Measurements from ENCODE around the gene MOG. TPM values are rescaled to one million over a fixed set of nuclear protein-coding genes. Genes with fewer than 3 reads are reported as not detected.

The MOG gene
- total RNA-seq, 4 donors from 2014 or later = not detected

DNA sequence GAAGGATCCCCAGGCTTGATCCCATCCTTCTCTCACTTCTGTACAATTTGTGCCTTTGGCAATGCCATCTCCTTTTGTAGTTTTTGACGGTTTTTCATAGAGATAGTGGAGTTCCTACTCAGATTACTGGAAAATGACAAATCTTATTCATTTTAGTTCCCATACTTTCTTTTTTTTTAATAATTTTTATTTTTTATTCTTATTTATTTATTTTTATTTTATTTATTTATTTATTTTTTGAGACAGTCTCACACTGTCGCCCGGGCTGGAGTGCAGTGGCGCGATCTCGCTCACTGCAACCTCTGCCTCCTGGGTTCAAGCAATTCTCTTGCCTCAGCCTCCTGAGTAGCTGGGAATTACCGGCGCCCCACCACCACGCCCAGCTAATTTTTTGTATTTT, 19.6 kb upstream of the MOG start:
- TF ChIP-seq, protein P1, sequence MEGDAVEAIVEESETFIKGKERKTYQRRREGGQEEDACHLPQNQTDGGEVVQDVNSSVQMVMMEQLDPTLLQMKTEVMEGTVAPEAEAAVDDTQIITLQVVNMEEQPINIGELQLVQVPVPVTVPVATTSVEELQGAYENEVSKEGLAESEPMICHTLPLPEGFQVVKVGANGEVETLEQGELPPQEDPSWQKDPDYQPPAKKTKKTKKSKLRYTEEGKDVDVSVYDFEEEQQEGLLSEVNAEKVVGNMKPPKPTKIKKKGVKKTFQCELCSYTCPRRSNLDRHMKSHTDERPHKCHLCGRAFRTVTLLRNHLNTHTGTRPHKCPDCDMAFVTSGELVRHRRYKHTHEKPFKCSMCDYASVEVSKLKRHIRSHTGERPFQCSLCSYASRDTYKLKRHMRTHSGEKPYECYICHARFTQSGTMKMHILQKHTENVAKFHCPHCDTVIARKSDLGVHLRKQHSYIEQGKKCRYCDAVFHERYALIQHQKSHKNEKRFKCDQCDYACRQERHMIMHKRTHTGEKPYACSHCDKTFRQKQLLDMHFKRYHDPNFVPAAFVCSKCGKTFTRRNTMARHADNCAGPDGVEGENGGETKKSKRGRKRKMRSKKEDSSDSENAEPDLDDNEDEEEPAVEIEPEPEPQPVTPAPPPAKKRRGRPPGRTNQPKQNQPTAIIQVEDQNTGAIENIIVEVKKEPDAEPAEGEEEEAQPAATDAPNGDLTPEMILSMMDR (IDR thresholded peaks at IDR 0.05) = no peak
- DNase-seq (ENCODE audit: low spot score) = no peak
- ATAC-seq (ENCODE audit: low FRiP score) = no peak

DNA sequence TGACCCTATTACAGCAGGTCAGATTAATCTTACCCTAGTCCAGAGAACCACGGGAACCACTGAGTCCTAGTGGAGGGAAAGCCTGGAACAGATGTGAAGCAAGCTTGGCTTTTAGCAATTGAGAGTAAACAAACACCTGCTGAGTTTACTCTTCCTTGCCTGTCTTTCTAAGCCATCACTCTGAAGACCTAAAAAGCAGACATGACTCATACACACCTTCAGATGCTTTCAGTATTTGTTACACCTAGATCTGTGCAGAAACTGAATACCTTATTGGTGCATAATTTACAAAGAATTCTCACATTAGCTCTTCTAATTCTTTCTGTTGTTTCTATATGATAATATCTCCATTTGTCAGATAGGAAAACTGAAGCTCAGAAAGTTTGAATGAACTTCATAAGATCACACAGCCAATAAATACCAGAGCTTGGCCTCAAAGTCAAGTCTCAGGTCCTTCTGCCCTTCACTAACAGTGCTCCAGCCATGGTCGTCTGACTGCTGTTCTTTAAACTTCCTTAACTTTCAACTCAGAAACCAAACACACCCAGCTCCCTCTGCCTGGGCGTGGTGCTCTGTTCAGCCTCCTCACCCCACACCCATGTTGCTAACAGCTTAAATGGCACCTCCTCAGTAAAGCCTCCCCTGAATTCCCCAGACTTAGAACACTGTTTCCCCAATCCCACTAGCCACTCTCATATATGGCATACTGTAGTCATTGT, 15.3 kb upstream of the MOG start:
- TF ChIP-seq, protein P1 (IDR thresholded peaks at IDR 0.05) = no peak
- DNase-seq (ENCODE audit: low spot score) (no peak), ATAC-seq (ENCODE audit: low FRiP score) (no peak)

DNA sequence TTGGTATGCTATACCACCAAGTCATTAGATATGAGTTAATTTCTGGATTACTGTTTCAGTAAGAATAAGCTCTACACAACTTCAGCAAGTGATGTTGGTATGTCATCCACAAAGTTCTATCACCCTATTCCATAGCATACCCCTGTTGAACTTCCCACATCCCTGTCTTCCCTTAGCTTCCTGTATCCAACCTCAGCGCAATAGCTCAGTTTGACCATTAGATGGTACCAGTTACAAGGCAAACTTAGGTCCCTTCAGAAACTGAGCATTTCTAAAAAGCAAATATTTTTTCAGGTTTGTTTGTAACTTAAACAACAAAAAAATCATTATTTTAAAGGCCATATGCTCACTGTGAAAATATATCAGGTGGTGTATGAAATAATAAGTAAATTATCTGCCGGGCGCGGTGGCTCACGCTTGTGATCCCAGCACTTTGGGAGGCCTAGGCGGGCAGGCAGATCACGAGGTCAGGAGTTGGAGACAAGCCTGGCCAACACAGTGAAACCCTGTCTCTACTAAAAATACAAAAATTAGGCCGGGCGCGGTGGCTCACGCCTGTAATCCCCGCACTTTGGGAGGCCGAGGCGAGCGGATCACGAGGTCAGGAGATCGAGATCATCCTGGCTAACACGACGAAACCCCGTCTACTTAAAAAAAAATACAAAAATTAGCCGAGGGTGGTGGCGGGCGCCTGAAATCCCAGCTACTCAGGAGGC, 8.8 kb upstream of the MOG start:
- ATAC-seq (ENCODE audit: low FRiP score) (no peak), DNase-seq (ENCODE audit: low spot score) (no peak)
- TF ChIP-seq, protein P1 (IDR thresholded peaks at IDR 0.05) = no peak

DNA sequence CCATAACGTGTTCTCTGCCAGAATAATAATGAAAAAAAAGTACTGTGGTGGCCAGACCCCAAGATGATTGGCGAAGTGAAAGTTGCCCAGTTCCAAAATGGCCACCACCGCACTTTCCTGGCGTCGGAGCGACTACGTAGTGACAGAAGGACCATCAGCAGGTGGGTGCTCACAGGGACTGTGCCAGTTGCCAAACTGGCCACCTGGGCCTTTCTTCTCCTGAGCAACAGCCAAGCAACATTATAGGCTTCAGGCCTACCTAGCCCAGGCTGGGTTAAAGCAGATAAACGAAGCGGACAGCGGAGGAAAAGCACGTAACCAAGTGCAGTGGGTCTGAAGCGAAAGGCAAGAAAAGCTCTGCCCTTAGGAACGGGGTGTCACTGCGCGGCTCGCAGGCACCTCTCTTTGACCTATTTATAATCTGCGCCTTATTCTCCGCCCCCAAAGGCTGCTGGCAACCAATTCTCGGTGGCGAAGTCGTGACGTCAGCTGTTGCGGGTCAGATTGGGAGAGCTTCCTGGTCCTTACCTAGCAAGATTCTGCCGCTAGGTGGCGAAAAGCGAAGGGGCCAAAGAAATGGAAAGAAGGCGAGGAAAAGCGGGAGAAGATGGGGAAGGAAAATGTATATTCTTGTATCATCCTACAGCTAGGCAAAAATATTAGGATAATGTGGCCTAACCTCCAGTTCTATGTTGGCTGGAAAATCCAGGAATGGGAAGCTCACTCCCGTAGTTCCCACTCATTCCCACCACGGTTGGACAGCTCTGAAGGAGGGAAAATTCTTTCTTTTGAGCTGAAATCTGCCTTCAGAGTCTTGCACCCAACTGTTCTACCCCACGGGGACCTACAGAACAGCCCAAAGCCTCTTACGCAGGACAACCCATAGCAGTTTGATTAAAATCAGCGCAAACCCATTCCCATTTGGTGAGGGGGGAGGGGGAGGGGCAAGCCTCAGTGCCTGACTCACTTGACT, 6.9 kb upstream of the MOG start:
- TF ChIP-seq, protein P1 (IDR thresholded peaks at IDR 0.05) = peak in 2 of 3 donors; percentile 47 to 60
- DNase-seq (ENCODE audit: low spot score) (peak; percentile 100), ATAC-seq (ENCODE audit: low FRiP score) (peak; percentile 97)

DNA sequence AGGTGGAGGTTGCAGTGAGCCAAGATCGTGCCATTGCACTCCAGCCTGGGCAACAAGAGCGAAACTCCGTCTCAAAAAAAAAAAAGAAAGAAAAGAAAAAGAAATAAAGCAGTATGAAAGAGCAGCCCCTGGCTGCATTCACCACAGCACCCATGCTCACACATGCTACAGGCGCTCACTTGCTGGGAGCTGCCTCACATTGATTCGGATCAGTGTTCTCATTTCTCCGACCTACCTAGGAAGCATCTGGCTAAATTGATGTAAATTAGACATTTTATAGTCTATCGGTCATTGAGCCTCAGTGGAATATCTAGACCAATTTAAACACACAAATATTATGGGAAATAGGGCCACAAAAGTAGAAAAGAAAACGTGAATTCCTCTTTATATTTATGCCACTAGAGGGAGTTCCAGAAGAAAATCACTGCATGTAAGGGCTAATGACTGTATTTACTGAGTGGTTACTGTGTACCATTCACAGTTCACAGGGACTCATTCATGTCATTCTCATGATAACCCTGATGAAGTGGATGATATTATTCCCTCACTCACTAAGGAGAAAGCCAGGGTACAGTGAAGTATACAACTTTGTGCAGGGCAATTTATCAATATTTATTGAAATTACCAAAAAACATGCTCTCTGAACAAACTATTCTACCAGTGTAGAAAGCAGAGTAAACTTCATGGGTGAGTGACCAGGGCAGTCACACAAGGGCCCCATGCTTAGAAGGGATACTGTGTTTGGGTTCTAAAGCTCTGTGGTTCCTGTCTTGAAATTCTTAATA, 5.3 kb upstream of the MOG start:
- DNase-seq (ENCODE audit: low spot score) (no peak), ATAC-seq (ENCODE audit: low FRiP score) (no peak)
- TF ChIP-seq, protein P1 (IDR thresholded peaks at IDR 0.05) = no peak

DNA sequence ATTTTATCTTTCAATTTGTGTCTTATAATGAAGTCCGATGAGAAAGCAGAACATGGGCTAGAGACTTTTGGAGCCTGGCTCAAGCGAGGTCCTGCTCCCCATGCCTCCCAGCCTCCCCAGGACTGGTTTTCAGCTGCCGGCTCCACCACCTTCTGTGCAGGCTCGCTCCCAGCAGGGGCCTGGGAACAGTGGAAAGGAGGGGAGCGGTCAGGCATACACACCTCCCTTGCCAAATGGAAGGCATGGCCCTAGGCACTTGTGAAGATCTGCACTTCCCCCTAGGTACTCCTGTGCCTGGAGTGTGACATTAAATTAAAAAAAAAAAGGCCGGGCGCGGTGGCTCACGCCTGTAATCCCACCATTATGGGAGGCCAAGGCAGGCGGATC, 4.7 kb upstream of the MOG start:
- ATAC-seq (ENCODE audit: low FRiP score) (no peak), DNase-seq (ENCODE audit: low spot score) (no peak)
- TF ChIP-seq, protein P1 (IDR thresholded peaks at IDR 0.05) = no peak

Measured in omental fat pad (tissue), 4 donors.